ENCODE measurements around the gene PTRHD1.
"Not testable (repeated sequence)": the region's sequence is repeated elsewhere in the genome, so short reads cannot be mapped to it uniquely, and the experiment has no call there.

PTRHD1 gene

GRCh38 chr2:24805811-24806660 is 12.8 kb upstream of the PTRHD1 start:
- not testable (repeated sequence) for DNase-seq

GRCh38 chr2:24800487-24800886 is 7.3 kb upstream of the PTRHD1 start:
- not testable (repeated sequence) for DNase-seq

GRCh38 chr2:24797644-24798043 is 4.5 kb upstream of the PTRHD1 start:
- DNase-seq, result no peak

GRCh38 chr2:24793761-24794435 is 707 bp upstream of the PTRHD1 start:
- DNase-seq, result peak; percentile 26

GRCh38 chr2:24792542-24792873 is 683 bp downstream of the PTRHD1 start:
- no peak for DNase-seq

- no peak for DNase-seq
Measured at GRCh38 chr2:24791452-24791851, 1.7 kb downstream of the PTRHD1 start.

- DNase-seq, result no peak
Measured at GRCh38 chr2:24788816-24789215, 4.4 kb downstream of the PTRHD1 start.

- no peak for DNase-seq
Measured at GRCh38 chr2:24787532-24787931, 5.7 kb downstream of the PTRHD1 start.

- no peak for DNase-seq
Measured at GRCh38 chr2:24785671-24786321, 7.4 kb downstream of the PTRHD1 start.

GRCh38 chr2:24783641-24784040 is 9.6 kb downstream of the PTRHD1 start:
- DNase-seq, result no peak

GRCh38 chr2:24779116-24779515 is 14.1 kb downstream of the PTRHD1 start:
- no peak for DNase-seq

- DNase-seq, result no peak
Measured at GRCh38 chr2:24774373-24774772, 18.8 kb downstream of the PTRHD1 start.

- DNase-seq, result no peak
Measured at GRCh38 chr2:24771764-24772586, 21.2 kb downstream of the PTRHD1 start.

- no peak for DNase-seq
Measured at GRCh38 chr2:24771061-24771460, 22.1 kb downstream of the PTRHD1 start.

- no peak for DNase-seq
Measured at GRCh38 chr2:24768601-24769000, 24.6 kb downstream of the PTRHD1 start.

- no peak for DNase-seq
Measured at GRCh38 chr2:24768013-24768412, 25.2 kb downstream of the PTRHD1 start.

GRCh38 chr2:24766609-24767008 is 26.6 kb downstream of the PTRHD1 start:
- DNase-seq, result peak; percentile 57

- DNase-seq, result no peak
Measured at GRCh38 chr2:24763843-24764242, 29.3 kb downstream of the PTRHD1 start.

- DNase-seq, result no peak
Measured at GRCh38 chr2:24762518-24762917, 30.7 kb downstream of the PTRHD1 start.

GRCh38 chr2:24761866-24762265 is 31.3 kb downstream of the PTRHD1 start:
- no peak for DNase-seq

GRCh38 chr2:24756789-24757188 is 36.4 kb downstream of the PTRHD1 start:
- no peak for DNase-seq

- DNase-seq, result peak; percentile 10
Measured at GRCh38 chr2:24754985-24755705, 38.0 kb downstream of the PTRHD1 start.

Measured in activated CD4-positive, alpha-beta T cell treated with anti-CD3 and anti-CD28 coated beads, Interleukin-10, Interleukin-2, amounts not matched to agents 100 ng/mL and 50 ng/mL, durations not matched to agents 16 hours and 8 hours (primary cell).